Measurements from ENCODE around the gene PPP3CB.
"Not testable (repeated sequence)": the region's sequence is repeated elsewhere in the genome, so short reads cannot be mapped to it uniquely, and the experiment has no call there.

The PPP3CB gene

GRCh38 chr10:73413528-73414229 lies 82.1 kb downstream of the PPP3CB start, which contains the start of gene ANXA7:
Gene ANXA7, minus strand, starts transcription at chr10:73414058. Its CDS starts 13,202 bp downstream, at chr10:73400856.
- DNase-seq = peak; percentile 93

GRCh38 chr10:73413108-73413527 lies 82.7 kb downstream of the PPP3CB start:
- DNase-seq = peak; percentile 75

GRCh38 chr10:73410897-73411296 lies 84.9 kb downstream of the PPP3CB start:
- DNase-seq = no peak

- no peak for DNase-seq
Measured at GRCh38 chr10:73408978-73409521, 86.8 kb downstream of the PPP3CB start.

GRCh38 chr10:73408061-73408460 lies 87.8 kb downstream of the PPP3CB start:
- DNase-seq = no peak

GRCh38 chr10:73407495-73407894 lies 88.3 kb downstream of the PPP3CB start:
- no peak for DNase-seq

- DNase-seq = no peak
Measured at GRCh38 chr10:73406846-73407245, 89.0 kb downstream of the PPP3CB start.

GRCh38 chr10:73405556-73405955 lies 90.3 kb downstream of the PPP3CB start:
- DNase-seq = no peak

- no peak for DNase-seq
Measured at GRCh38 chr10:73404690-73405089, 91.1 kb downstream of the PPP3CB start.

GRCh38 chr10:73401636-73402035 lies 94.2 kb downstream of the PPP3CB start:
- DNase-seq = no peak

GRCh38 chr10:73399063-73399462 lies 96.8 kb downstream of the PPP3CB start:
- no peak for DNase-seq

GRCh38 chr10:73398024-73398423 lies 97.8 kb downstream of the PPP3CB start:
- DNase-seq = peak; percentile 3

GRCh38 chr10:73394325-73394724 lies 101.5 kb downstream of the PPP3CB start:
- not testable (repeated sequence) for DNase-seq

- DNase-seq = no peak
Measured at GRCh38 chr10:73388228-73388627, 107.6 kb downstream of the PPP3CB start.

- no peak for DNase-seq
Measured at GRCh38 chr10:73386583-73386982, 109.2 kb downstream of the PPP3CB start.

All from NCI-H69 (cell line).